Activated CD8-positive, alpha-beta T cell treated with anti-CD3 and anti-CD28 coated beads, Interleukin-2, amount 10 ng/mL, durations not matched to agents 7 days and 5 days (primary cell): Measurements from ENCODE around the gene ARRDC2. TPM values are rescaled to one million over a fixed set of nuclear protein-coding genes. Genes with fewer than 3 reads are reported as not detected.

Experiments
- ATAC-seq: fragments of 150-1000 bp; cut with Tn5 transposase; one replicate; pipeline ENCODE4 v1.10.0; 2021; ENCODE audit warnings: moderate library complexity
- CTCF ChIA-PET: fragments of 350-600 bp; sonication (Branson Sonifier 250); formaldehyde crosslinking; loops from one replicate; lab custom pipeline; 2021; ENCODE audit warnings: antibody characterized with exemption; lab: Charles Lee
- POLR2A ChIA-PET: fragments of 350-600 bp; sonication (Branson Sonifier 250); formaldehyde crosslinking; loops from one replicate; lab custom pipeline; 2021; ENCODE audit warnings: antibody characterized with exemption; lab: Charles Lee
- DNase-seq: peaks from one replicate; pipeline ENCODE4 v3.0.0-alpha.2; 2020
- H3K27ac Mint-ChIP-seq: one replicate; pipeline ENCODE4 v1.8.0; 2021; ENCODE audit warnings: mild to moderate bottlenecking, mixed read lengths
- H3K27me3 Mint-ChIP-seq: one replicate; pipeline ENCODE4 v1.8.0; 2021; ENCODE audit warnings: low read depth, mixed read lengths
- H3K36me3 Mint-ChIP-seq: one replicate; pipeline ENCODE4 v1.8.0; 2021; ENCODE audit warnings: low read depth, mixed read lengths
- H3K4me1 Mint-ChIP-seq: one replicate; pipeline ENCODE4 v1.8.0; 2021; ENCODE audit warnings: low read depth, mixed read lengths
- H3K4me3 Mint-ChIP-seq: one replicate; pipeline ENCODE4 v1.8.0; 2021; ENCODE audit warnings: mild to moderate bottlenecking, mixed read lengths
- H3K9me3 Mint-ChIP-seq: one replicate; pipeline ENCODE4 v1.8.0; 2022; ENCODE audit warnings: mixed read lengths; ENCODE audit not compliant: insufficient read depth
- total RNA-seq, 2 experiments: library from RNA; stranded (reverse); gene quantifications; one replicate each; pipeline ENCODE4 v1.2.3, GENCODE V29; 2021

Gene ARRDC2
- total RNA-seq, 2 experiments from 2014 or later: 33.8 to 34.2 TPM

DNA sequence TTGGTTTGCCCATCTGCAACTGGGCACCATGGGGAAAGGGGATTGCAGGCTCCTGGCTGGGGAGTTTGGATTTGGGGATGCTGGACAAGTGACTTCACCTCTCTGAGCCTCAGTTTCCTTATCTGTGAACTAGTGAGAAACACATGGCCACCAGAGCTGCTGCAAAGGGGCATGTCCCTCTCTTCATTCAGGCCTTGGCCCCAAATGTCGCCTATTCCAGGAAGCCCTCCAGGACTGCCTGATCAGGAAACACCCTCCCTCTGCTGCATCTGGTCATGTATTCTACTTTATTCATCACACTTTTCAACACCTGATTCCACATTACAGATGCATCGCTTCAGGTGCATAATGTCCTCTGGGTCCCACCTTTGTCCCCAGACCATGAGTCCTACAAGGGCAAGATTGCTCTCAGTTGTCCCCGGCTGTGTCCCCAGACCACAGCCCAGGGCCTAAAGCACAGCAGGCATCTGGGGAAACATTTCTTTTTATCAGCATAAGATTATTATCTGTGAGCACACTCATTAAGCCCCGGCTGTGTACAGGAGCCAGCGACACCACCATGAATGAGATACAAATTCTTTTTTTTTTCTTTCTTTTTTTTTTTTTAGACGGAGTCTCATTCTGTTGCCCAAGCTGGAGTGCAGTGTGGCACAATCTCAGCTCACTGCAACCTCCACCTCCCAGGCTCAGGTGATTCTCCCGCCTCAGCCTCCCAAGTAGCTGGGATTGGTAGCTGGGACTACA is 37.5 kb downstream of the ARRDC2 start:
- Mint-ChIP-seq H3K9me3 (no peaks in the 10 kb centered on the region), H3K4me1 (peaks cover 40% of the 10 kb centered on the region), H3K27ac (peak overlapping the region; percentile 88), H3K4me3 (peak overlapping the region; percentile 58), H3K36me3 (peaks cover 3% of the 10 kb centered on the region), H3K27me3 (peaks cover 7% of the 10 kb centered on the region)
- DNase-seq (no peak), ATAC-seq (peak; percentile 6)
- CTCF ChIA-PET: interaction anchor here (0.7 to 4.3 kb wide), 13 partner anchors 12 to 283 kb away, joined by 3 to 44 read pairs (median 5); partner anchors contain the start of gene ARRDC2
- POLR2A ChIA-PET: interaction anchor here (0.6 to 2.3 kb wide), 9 partner anchors 10 to 304 kb away, joined by 3 to 30 read pairs (median 6); partner anchors contain the start of genes ARRDC2 and JUND

- CTCF ChIA-PET: interaction anchor here (1.0 to 4.3 kb wide), 5 partner anchors 12 to 45 kb away, joined by 3 to 44 read pairs (median 21); partner anchors contain the start of gene ARRDC2
- ATAC-seq: no peak
- POLR2A ChIA-PET: interaction anchor here (0.7 kb wide), 1 partner anchor 38 kb away, joined by 3 read pairs; the partner anchor contains the start of gene ARRDC2
- H3K27ac Mint-ChIP-seq: no peak overlapping the region
- peaks cover 3% of the 10 kb centered on the region for H3K36me3 Mint-ChIP-seq
- peaks cover 6% of the 10 kb centered on the region for H3K27me3 Mint-ChIP-seq
- DNase-seq: no peak
- H3K4me3 Mint-ChIP-seq: no peak overlapping the region
- H3K9me3 Mint-ChIP-seq: no peaks in the 10 kb centered on the region
- peaks cover 46% of the 10 kb centered on the region for H3K4me1 Mint-ChIP-seq
These were observed 38.2 kb downstream of the ARRDC2 start for GRCh38 chr19:18046059-18046718.

DNA sequence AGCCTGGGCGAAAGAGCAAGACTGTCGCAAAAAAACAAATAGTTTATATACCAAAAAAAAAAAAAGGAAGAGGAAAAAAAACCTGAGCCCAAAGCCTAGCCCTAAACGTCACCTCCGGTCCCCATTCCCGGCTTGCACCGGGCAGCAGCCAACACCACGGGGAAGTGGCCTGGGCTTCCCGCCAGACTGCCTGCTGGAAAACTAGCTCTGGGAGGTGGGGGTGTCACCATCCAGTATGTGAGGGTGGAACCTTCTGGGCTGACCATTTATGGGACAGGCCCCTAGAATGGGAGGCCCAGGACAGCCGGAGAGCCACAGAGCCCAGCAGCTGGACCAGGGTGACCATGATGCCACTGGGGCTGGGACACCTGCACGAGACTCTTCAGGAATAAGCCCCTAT is 41.4 kb downstream of the ARRDC2 start:
- peaks cover 44% of the 10 kb centered on the region for H3K4me1 Mint-ChIP-seq
- DNase-seq (no peak), ATAC-seq (no peak)
- H3K27me3 Mint-ChIP-seq: peaks cover 2% of the 10 kb centered on the region
- CTCF ChIA-PET: no interaction called here
- POLR2A ChIA-PET: no interaction called here
- no peaks in the 10 kb centered on the region for H3K36me3 Mint-ChIP-seq
- no peaks in the 10 kb centered on the region for H3K9me3 Mint-ChIP-seq
- H3K27ac Mint-ChIP-seq: no peak overlapping the region
- H3K4me3 Mint-ChIP-seq: no peak overlapping the region

GRCh38 chr19:18051887-18052286 is 43.9 kb downstream of the ARRDC2 start:
- ChIA-PET CTCF (interaction anchor here (0.9 to 1.0 kb wide), 2 partner anchors 17 to 192 kb away, joined by 3 read pairs; partner anchors contain the start of gene RPL18A), POLR2A (no interaction called here)
- no peak for ATAC-seq

GRCh38 chr19:18053576-18054219 is 45.7 kb downstream of the ARRDC2 start:
- no peak for ATAC-seq
- Mint-ChIP-seq H3K27ac (no peak overlapping the region), H3K4me3 (no peak overlapping the region), H3K27me3 (peaks cover 2% of the 10 kb centered on the region), H3K9me3 (no peaks in the 10 kb centered on the region), H3K36me3 (no peaks in the 10 kb centered on the region), H3K4me1 (peaks cover 31% of the 10 kb centered on the region)
- no peak for DNase-seq
- ChIA-PET CTCF (no interaction called here), POLR2A (no interaction called here)

More at GRCh38 chr19:18051887-18052286, 43.9 kb downstream of the ARRDC2 start:
- DNase-seq: no peak
- Mint-ChIP-seq H3K9me3 (no peaks in the 10 kb centered on the region), H3K4me3 (no peak overlapping the region), H3K4me1 (peaks cover 24% of the 10 kb centered on the region), H3K36me3 (no peaks in the 10 kb centered on the region), H3K27ac (no peak overlapping the region), H3K27me3 (peaks cover 2% of the 10 kb centered on the region)

- Mint-ChIP-seq H3K9me3 (no peaks in the 10 kb centered on the region), H3K4me3 (no peak overlapping the region), H3K36me3 (peaks cover 10% of the 10 kb centered on the region), H3K4me1 (peaks cover 22% of the 10 kb centered on the region), H3K27ac (no peak overlapping the region), H3K27me3 (peaks cover 2% of the 10 kb centered on the region)
- DNase-seq (no peak), ATAC-seq (no peak)
- ChIA-PET CTCF (interaction anchor here (5.0 to 8.7 kb wide), 3 partner anchors 11 to 49 kb away, joined by 29 to 115 read pairs (median 44); partner anchors contain the start of gene ARRDC2), POLR2A (interaction anchor here (0.8 to 2.9 kb wide), 3 partner anchors 40 to 49 kb away, joined by 3 to 12 read pairs (median 5); partner anchors contain the start of gene ARRDC2)
These were observed 48.0 kb downstream of the ARRDC2 start for GRCh38 chr19:18055967-18056366.

DNA sequence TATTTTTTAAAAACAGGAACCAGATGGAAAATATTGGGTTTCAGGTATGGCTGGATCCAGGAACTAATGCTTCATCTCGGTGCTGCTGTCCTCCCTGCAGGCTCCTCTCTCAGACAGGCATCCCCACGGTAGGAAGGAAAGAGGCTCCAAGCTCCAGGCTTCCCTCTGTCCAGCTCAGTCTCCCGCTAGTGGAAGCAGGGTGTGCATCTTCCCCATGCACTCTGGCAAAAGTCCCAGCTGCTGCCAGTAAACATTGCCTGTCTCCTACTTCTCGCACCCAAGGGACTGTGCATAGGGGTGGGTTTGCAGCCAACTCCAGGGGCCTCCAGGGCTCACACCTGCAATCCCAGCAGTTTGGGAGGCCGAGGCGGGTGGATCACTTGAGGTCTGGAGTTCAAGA is 49.6 kb downstream of the ARRDC2 start:
- Mint-ChIP-seq H3K36me3 (peaks cover 17% of the 10 kb centered on the region), H3K27me3 (peaks cover 2% of the 10 kb centered on the region), H3K4me3 (no peak overlapping the region), H3K27ac (peak overlapping the region; percentile 74), H3K9me3 (no peaks in the 10 kb centered on the region), H3K4me1 (peaks cover 20% of the 10 kb centered on the region)
- CTCF ChIA-PET: interaction anchor here (0.8 to 8.7 kb wide), 10 partner anchors 12 to 110 kb away, joined by 3 to 115 read pairs (median 4); partner anchors contain the start of genes ARRDC2 and IL12RB1
- DNase-seq (no peak), ATAC-seq (no peak)
- POLR2A ChIA-PET: interaction anchor here (1.2 to 2.9 kb wide), 3 partner anchors 10 to 50 kb away, joined by 3 to 12 read pairs (median 3); partner anchors contain the start of gene ARRDC2

- peaks cover 16% of the 10 kb centered on the region for H3K4me1 Mint-ChIP-seq
- DNase-seq (peak; percentile 86), ATAC-seq (peak; percentile 89)
- H3K9me3 Mint-ChIP-seq: no peaks in the 10 kb centered on the region
- CTCF ChIA-PET: interaction anchor here (0.6 to 8.7 kb wide), 20 partner anchors 13 to 135 kb away, joined by 3 to 115 read pairs (median 4); partner anchors contain the start of genes ARRDC2, IL12RB1, MAST3 and MPV17L2
- peak overlapping the region; percentile 74 for H3K27ac Mint-ChIP-seq
- peak overlapping the region; percentile 22 for H3K4me3 Mint-ChIP-seq
- peaks cover 20% of the 10 kb centered on the region for H3K36me3 Mint-ChIP-seq
- POLR2A ChIA-PET: interaction anchor here (2.9 kb wide), 1 partner anchor 51 kb away, joined by 12 read pairs; the partner anchor contains the start of gene ARRDC2
- H3K27me3 Mint-ChIP-seq: no peaks in the 10 kb centered on the region
These were observed 50.4 kb downstream of the ARRDC2 start for GRCh38 chr19:18058208-18059009.

DNA sequence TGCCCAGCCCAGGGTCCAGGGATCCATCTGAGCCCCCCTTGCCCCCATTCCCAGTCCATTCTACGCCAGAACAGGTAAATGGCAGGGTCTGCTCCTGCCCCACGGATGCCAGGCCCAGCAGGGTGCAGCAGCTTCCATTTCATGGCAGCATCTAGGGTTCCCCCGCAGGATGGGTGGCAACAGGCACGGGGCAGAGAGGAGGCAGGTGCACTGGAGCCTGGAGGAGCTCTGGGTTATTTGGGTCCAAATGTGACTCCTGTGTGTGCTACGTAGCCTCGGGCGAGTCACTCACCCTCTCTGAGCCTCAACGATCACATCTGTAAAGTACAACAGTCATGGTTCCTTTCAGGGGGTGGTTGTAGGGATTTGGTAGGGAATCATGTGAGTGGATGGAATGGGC is 51.3 kb downstream of the ARRDC2 start:
- H3K36me3 Mint-ChIP-seq: peaks cover 25% of the 10 kb centered on the region
- no peak for ATAC-seq
- DNase-seq: no peak
- H3K27me3 Mint-ChIP-seq: no peaks in the 10 kb centered on the region
- POLR2A ChIA-PET: no interaction called here
- CTCF ChIA-PET: interaction anchor here (0.6 to 8.7 kb wide), 17 partner anchors 14 to 134 kb away, joined by 3 to 115 read pairs (median 4); partner anchors contain the start of genes ARRDC2, MAST3, MPV17L2 and PIK3R2
- H3K4me1 Mint-ChIP-seq: peaks cover 11% of the 10 kb centered on the region
- H3K4me3 Mint-ChIP-seq: no peak overlapping the region
- H3K27ac Mint-ChIP-seq: no peak overlapping the region
- H3K9me3 Mint-ChIP-seq: no peaks in the 10 kb centered on the region

DNA sequence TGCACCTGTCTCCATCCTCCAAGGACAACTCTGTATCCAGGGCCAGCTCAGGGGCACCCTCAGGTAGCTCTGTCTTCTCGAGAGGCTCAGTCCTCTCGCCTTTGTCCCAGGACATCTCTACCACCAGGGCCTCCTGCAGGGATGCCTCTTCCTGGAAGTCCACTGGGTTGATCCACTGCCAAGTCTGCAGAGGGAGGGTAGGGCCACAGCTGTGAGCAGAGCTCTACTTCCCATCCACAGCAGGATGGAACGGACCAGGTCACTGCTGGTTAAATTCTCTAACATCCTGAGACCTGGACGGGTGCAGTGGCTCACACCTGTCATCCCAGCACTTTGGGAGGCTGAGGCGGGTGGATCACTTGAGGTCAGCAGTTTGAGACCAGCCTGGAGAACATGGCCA is 51.9 kb downstream of the ARRDC2 start:
- ATAC-seq: no peak
- H3K36me3 Mint-ChIP-seq: peaks cover 30% of the 10 kb centered on the region
- no peak overlapping the region for H3K27ac Mint-ChIP-seq
- H3K4me1 Mint-ChIP-seq: peaks cover 11% of the 10 kb centered on the region
- H3K4me3 Mint-ChIP-seq: no peak overlapping the region
- ChIA-PET CTCF (interaction anchor here (1.0 to 8.7 kb wide), 13 partner anchors 15 to 133 kb away, joined by 3 to 115 read pairs (median 6); partner anchors contain the start of genes ARRDC2, MPV17L2 and PIK3R2), POLR2A (no interaction called here)
- no peaks in the 10 kb centered on the region for H3K27me3 Mint-ChIP-seq
- H3K9me3 Mint-ChIP-seq: no peaks in the 10 kb centered on the region
- no peak for DNase-seq
